ENCODE data around the gene DNAJB13.
A peak's percentile ranks its signal among the peaks of the same experiment; 100 is the strongest.

The DNAJB13 gene

DNA sequence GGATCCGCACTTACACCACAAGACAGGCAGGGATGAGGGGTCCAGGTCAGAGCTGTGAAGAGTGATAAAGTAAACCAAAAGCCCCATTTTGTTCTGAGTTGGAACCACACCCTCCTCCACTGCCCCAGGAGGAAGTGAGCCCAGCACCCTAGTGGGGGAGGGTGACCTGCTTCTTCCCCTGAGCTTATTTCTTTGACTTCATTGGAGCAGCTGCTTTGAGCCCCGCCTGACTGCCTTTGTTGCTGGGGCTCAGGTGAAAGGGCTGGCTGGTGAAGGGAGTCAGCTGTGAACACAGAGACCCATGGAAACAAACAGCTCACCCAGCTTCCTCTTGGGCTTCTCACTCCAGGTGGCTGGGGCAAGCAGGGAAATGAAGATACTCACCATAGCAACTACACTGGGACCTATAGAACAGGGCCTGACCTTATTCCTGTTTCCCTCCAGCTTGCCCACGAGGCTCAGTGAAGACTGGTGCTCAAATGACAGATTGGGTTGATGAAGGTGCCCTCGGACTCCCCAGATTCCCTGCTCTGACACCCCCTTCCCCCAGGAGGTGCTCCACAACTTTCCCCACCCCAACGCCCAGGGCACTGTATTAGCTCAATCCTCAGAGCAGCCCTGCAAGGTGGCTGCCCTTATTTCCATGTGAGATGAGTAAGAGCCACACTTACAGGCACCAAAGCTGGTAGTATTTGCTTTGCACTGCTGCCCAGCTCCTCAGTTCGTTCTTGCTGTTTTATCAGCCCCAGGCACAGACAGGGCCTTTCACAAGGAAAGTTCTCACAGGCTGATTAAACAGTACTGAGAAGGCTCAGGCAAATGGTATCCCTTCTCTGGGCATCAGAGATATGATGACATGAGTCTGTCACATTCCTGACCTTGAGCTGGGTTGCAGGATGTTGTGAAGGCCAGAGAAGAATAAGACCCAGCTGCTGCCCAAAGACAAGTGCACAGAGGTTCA is 29.5 kb downstream of the DNAJB13 start:
- Histone ChIP-seq H3K4me1 (ENCODE audit: control insufficient read depth, insufficient read depth, low read length) (peaks cover 3% of the 10 kb centered on the region; the same call in 1 of the 2 replicates), H3K27ac (ENCODE audit: extremely low read depth, low read depth, low read length) (no peak overlapping the region), H3K9me3 (ENCODE audit: control insufficient read depth, insufficient read depth, low read depth, low read length) (no peaks in the 10 kb centered on the region), H3K36me3 (ENCODE audit: control insufficient read depth in 2 of 2, insufficient read depth in 1 of 2, low read length in 2 of 2) (peaks cover 0 to 62% of the 10 kb centered on the region in 2 experiments; a peak in 1 of 3 replicates), H3K4me3 (ENCODE audit: low read depth, low read length) (no peak overlapping the region)
- ChIA-PET CTCF (interaction anchor here (0.6 to 3.5 kb wide), 3 partner anchors 10 to 196 kb away, joined by 3 to 9 read pairs (median 4); no protein-coding TSS in a partner anchor), POLR2A (interaction anchor here (0.6 to 2.1 kb wide), 3 partner anchors 10 to 513 kb away, joined by 3 to 12 read pairs (median 3); partner anchors contain the start of gene LIPT2)
- TF ChIP-seq ZNF146 (tag by site-specific recombination; IDR thresholded peaks at IDR 0.05) = no peak
- peak; percentile 72 for TF ChIP-seq ZBTB20 (tag by site-specific recombination; IDR thresholded peaks at IDR 0.05)

DNA sequence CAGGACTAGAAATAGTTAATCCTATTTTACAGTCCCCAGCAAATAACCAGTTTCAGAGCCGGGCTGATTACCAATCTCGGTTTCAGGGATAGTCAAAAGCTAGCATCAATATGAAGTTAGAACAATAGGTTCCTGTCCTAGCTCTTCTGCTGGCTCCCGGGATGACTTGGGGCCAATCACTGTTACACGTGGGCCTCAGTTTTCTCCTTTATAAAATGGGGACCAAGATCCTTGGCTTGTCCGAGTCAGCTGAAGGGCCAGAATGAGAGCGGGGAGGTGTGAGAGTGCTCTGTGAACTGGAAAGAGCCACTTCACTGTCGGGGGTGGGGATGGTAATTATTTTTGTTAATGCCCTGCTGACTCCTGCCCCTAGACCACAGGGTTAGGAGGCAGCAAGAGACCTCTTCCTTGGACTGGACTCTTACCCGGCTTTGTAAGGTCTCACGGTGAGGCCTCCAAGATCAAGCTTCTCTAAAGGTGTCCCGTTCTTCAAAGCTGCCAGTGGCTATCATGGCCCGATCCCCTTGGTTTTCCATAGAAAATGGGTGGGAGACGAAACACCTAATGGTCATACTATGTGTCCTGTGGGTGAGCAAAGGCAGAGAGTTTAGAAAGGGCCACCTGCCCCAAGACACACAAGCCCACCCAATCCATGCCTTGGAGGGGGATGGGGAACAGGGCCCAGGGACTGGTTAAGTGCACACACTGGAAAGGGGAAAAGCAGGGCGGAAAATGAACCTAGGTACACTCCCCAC is 30.4 kb downstream of the DNAJB13 start:
- Histone ChIP-seq H3K36me3 (ENCODE audit: control insufficient read depth in 2 of 2, insufficient read depth in 1 of 2, low read length in 2 of 2) (peaks cover 0 to 52% of the 10 kb centered on the region in 2 experiments; a peak in 1 of 3 replicates), H3K27ac (ENCODE audit: extremely low read depth, low read depth, low read length) (no peak overlapping the region), H3K9me3 (ENCODE audit: control insufficient read depth, insufficient read depth, low read depth, low read length) (no peaks in the 10 kb centered on the region), H3K4me3 (ENCODE audit: low read depth, low read length) (no peak overlapping the region), H3K4me1 (ENCODE audit: control insufficient read depth, insufficient read depth, low read length) (peaks cover 3% of the 10 kb centered on the region; the same call in 1 of the 2 replicates)
- TF ChIP-seq ZNF335 (tag by site-specific recombination; conservative IDR thresholded peaks at IDR 0.05) (no peak), ZNF202 (tag by site-specific recombination; IDR thresholded peaks at IDR 0.05; ENCODE audit: borderline replicate concordance) (no peak), ZNF416 (tag by site-specific recombination; IDR thresholded peaks at IDR 0.05) (no peak), ZNF629 (tag by site-specific recombination; IDR thresholded peaks at IDR 0.05) (no peak), ZNF423 (tag by site-specific recombination; IDR thresholded peaks at IDR 0.05) (no peak), ZNF600 (tag by site-specific recombination; IDR thresholded peaks at IDR 0.05) (no peak), ZNF266 (tag by site-specific recombination; IDR thresholded peaks at IDR 0.05; ENCODE audit: low read depth) (no peak), KLF1 (tag by site-specific recombination; IDR thresholded peaks at IDR 0.05) (no peak), OSR2 (tag by site-specific recombination; IDR thresholded peaks at IDR 0.05) (no peak), ZFHX2 (tag by site-specific recombination; conservative IDR thresholded peaks at IDR 0.05) (no peak), ZNF521 (tag by site-specific recombination; IDR thresholded peaks at IDR 0.05) (no peak), WT1 (tag by site-specific recombination; IDR thresholded peaks at IDR 0.05) (no peak), ZNF623 (tag by site-specific recombination; IDR thresholded peaks at IDR 0.05) (no peak)
- ChIA-PET POLR2A (interaction anchor here (1.0 to 2.1 kb wide), 2 partner anchors 11 to 512 kb away, joined by 3 to 12 read pairs; partner anchors contain the start of gene LIPT2), CTCF (interaction anchor here (0.7 to 3.5 kb wide), 3 partner anchors 11 to 330 kb away, joined by 3 to 9 read pairs (median 4); partner anchors contain the start of gene P4HA3)

DNA sequence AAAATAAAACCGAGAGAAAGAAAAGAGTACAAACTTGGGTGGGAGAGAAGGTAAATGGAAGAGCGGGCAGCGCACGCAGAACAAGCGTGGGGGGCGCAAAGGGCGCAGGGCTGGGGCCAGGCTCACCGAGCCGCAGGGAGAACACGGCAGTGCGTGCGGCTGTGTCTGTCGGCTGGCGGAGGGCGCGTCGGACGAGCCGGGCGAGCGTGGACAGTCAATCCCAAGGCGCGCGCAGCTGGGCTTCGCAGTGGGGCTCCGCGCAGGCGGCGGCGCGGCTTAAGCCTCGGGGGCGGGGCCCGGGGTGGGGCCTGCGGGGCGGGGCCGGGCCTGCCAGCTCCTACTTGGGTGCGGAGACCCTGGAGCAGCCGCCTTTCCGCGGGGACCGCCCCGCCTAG is 31.8 kb downstream of the DNAJB13 start, which contains the start of gene UCP2:
Gene UCP2 (minus strand): TSS at position 249 of the 395 bp plus-strand sequence. CDS start 4,465 bp downstream, outside the sequence.
- ChIA-PET POLR2A (interaction anchor here (0.7 to 1.1 kb wide), 6 partner anchors 10 to 511 kb away, joined by 3 to 12 read pairs (median 4); partner anchors contain the start of genes C2CD3, LIPT2 and PPME1), CTCF (no interaction called here)
- H3K4me1 ChIP-seq (ENCODE audit: control insufficient read depth, insufficient read depth, low read length) = peaks cover 3% of the 10 kb centered on the region; the same call in 1 of the 2 replicates
- peak within 1 kb of the TSS; percentile 62 for H3K4me3 ChIP-seq (ENCODE audit: low read depth, low read length)
- peak within 1 kb of the TSS; percentile 92 for H3K27ac ChIP-seq (ENCODE audit: extremely low read depth, low read depth, low read length)
- H3K9me3 ChIP-seq (ENCODE audit: control insufficient read depth, insufficient read depth, low read depth, low read length) = no peaks in the 10 kb centered on the region
- peaks cover 0 to 38% of the 10 kb centered on the region in 2 experiments; a peak in 1 of 3 replicates for H3K36me3 ChIP-seq (ENCODE audit: control insufficient read depth in 2 of 2, insufficient read depth in 1 of 2, low read length in 2 of 2)
- TF ChIP-seq ZNF350 (tag by site-specific recombination; IDR thresholded peaks at IDR 0.05) = no peak
- TF ChIP-seq, protein P1, sequence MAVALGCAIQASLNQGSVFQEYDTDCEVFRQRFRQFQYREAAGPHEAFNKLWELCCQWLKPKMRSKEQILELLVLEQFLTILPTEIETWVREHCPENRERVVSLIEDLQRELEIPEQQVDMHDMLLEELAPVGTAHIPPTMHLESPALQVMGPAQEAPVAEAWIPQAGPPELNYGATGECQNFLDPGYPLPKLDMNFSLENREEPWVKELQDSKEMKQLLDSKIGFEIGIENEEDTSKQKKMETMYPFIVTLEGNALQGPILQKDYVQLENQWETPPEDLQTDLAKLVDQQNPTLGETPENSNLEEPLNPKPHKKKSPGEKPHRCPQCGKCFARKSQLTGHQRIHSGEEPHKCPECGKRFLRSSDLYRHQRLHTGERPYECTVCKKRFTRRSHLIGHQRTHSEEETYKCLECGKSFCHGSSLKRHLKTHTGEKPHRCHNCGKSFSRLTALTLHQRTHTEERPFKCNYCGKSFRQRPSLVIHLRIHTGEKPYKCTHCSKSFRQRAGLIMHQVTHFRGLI (tag by site-specific recombination; IDR thresholded peaks at IDR 0.05) = peak; percentile 82
- TF ChIP-seq ZBTB17 (tag by site-specific recombination; IDR thresholded peaks at IDR 0.05) = peak; percentile 14
- TF ChIP-seq, protein P2, sequence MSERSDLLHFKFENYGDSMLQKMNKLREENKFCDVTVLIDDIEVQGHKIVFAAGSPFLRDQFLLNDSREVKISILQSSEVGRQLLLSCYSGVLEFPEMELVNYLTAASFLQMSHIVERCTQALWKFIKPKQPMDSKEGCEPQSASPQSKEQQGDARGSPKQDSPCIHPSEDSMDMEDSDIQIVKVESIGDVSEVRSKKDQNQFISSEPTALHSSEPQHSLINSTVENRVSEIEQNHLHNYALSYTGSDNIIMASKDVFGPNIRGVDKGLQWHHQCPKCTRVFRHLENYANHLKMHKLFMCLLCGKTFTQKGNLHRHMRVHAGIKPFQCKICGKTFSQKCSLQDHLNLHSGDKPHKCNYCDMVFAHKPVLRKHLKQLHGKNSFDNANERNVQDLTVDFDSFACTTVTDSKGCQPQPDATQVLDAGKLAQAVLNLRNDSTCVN (tag by site-specific recombination; optimal IDR thresholded peaks at IDR 0.05) = peak; percentile 42
- peak; percentile 95 for TF ChIP-seq ZNF335 (tag by site-specific recombination; conservative IDR thresholded peaks at IDR 0.05)
- TF ChIP-seq ZNF785 (tag by site-specific recombination; IDR thresholded peaks at IDR 0.05) = peak; percentile 52; the same call in 1 of the 2 replicates
- TF ChIP-seq ZNF221 (tag by site-specific recombination; IDR thresholded peaks at IDR 0.05; ENCODE audit: borderline replicate concordance) = no peak
- TF ChIP-seq ZNF660 (tag by site-specific recombination; IDR thresholded peaks at IDR 0.05) = 0 out of 2 replicates have a peak, but pooled peaks have one; percentile 9
- TF ChIP-seq ZNF341 (tag by site-specific recombination; IDR thresholded peaks at IDR 0.05; ENCODE audit: low read depth) = peak; percentile 91
- peak; percentile 10 for TF ChIP-seq ZIC2 (tag by site-specific recombination; IDR thresholded peaks at IDR 0.05)
- TF ChIP-seq IKZF3 (tag by site-specific recombination; IDR thresholded peaks at IDR 0.05) = peak; percentile 75; the same call in 1 of the 2 replicates
- TF ChIP-seq ZNF214 (tag by site-specific recombination; IDR thresholded peaks at IDR 0.05; ENCODE audit: borderline replicate concordance) = no peak
- TF ChIP-seq ZBTB8A (tag by site-specific recombination; IDR thresholded peaks at IDR 0.05) = peak; percentile 96
- TF ChIP-seq ZNF202 (tag by site-specific recombination; IDR thresholded peaks at IDR 0.05; ENCODE audit: borderline replicate concordance) = no peak

All from HEK293 (cell line).